ENCODE results near the gene EN2.

The EN2 gene

DNA sequence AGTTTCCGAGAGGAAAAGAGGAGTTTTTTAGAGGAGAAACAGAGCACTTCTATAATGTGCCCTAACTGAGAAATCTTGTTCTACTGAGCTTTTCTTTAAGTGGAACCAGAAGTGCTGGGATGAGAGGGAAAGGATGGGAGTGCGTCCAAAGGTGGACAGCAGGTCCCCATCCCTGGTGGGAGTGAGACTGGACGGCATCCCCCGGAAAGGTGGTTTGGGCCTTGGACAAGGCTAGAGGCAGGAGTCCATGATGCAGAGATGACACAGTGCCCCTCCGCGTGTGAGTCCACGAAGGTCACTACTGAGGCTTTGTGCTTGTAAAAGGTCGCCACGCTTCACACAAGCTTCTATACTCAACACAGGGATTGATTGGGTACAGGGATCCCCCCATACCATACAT, 6.1 kb upstream of the EN2 start:
- DNase-seq = no peak

DNA sequence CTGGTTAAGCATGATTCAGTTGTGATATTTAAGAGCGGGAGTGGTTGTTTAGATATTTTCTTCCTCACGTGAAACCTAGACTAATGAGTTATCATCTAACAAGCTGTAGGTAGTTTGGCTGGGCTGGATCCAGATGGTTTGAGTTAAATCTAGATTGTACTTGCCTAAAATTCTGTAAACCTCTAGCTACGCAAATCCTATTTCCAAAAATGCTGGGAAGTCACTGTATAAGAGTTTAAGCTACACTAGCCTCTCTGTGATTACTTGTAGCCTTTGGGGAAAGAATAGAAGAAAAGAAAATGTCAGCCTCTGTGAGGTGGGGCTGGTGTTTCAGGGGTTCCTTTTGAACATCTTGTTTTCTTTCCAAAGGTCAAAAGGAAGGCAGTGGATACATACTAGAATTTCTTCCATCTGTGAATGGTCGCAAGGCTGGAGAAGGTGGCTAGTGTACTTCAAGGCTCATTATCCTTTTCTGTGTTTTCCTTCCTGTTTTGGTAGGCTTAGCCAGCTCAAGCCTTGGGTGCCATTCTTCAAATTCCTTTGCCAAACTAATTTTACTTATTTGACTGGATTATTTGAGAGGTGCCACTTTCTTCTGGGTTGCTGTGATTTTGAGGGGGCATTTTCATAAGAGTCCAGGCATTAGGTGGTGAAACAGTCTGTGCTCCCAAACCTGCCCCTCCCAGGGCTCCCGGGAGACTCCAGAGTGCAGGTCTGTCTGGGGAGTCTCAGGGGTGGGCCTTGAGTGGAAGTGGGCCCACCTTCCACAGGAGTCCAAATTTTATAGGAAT, 5.2 kb upstream of the EN2 start:
- DNase-seq = no peak

DNA sequence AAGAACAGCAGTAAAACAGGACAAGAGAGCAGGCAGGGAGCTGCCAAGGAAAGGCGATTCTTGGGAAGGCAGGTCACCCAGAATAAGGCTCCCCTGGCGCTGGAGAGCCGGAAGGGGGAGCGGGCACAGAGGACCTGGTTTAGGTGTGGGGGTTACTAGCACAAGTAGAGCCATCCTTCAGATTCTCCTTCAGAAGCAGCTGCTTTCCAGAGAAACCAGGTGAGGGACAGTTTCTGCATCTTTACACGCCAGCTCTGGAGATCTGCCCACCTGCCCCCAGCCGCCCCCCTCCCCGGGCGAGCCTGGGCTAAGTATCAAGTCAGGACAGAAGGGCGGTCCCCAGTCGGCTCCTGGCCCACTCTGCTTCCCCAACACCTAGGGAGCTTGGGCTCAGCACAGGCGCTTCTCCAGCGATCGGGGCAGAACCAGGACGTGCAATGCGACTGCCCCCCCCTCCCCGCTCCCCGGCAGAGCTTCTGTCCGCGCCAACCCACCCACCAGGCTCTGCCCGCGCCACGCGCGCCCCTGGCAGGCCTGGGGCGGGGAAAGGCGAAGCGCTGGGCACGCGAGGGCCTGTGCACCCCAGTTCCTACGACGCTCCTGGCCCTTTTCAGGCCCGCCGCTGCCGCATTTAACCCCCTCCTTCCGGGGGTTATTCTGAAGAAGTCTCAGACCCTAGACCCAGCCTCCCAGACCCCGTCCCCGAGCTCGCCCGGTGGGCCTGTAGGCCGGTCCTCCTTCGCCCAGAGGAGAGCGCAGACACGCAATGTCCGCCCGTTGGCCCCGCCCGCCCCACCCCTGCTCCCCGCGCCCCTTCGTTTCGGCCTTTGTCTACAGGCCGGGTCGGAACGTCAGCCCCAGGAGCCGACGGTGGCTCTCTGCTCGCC, 4.4 kb upstream of the EN2 start:
- DNase-seq = no peak

DNA sequence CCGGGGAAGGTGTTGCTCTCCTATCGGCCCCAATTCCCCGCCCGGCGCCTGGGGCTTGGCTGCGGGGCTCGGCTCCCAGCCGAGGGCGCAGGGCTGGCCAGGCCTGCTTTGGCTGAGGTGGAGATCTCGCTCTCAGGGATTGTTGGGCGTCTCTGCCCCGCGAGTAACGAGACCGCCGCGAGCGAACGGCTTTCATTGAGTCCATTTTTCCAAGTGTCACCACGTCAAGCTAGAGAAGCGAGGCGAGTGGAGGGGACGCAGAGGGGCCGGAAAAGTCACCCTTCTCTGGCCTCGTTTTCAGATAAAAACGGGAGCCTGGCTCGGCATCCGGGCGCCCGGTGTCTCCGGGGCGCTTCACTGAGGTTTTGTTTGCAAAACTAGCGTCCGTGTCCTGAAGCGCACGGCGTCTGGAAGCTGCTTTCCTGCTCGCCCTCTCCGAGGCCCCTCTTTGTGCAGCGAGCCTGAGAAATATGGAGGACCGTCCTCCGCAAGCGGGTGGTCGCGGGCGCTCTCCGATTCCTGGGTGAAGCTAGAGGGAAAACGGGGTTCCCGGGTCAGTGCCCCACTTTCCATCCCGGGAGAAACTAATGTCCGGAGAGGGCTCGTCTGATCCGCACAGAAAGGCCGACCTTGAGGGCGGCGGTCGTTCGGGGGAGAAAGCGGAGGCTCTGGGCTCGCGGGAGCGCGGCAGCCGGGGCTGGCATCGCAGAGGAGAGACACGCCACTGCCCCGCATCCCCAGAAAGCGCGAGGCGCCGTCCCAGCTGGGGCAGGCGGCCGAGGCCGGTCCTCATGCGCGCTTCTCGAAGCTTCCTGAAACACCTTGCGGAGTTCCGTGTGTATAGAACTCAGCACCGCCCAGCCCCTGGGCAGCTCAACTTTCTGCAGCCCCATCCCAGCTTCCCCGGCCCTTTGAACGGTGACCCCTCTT, 3.5 kb upstream of the EN2 start:
- DNase-seq = no peak

DNA sequence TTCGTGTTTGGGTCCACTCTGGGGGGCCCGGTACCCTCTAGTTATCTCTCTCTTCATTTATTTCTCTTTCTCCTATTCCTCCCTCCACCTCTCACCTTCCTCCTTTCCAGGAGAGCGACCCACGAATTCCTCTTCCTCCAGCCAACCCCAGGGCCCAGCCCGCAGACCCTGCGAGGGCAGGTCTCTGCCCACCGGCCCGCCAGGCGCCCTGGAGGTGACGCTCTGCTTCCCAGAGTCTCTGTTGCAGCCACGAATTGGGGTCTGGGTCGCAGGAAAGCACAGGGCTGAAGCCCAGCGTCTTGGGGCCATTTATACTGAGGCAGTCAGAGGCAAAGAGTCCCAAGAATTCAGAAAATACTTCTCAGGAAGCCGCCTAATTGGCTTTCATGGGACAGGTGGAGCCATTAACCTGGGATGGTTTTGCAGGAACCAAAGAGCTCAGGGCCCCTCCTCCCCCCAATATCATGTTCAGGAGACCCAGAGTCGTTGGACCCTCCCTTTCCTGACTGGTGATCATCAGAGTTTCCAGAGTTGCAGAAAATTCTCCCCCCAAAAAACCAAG, 2.7 kb upstream of the EN2 start:
- no peak for DNase-seq

DNA sequence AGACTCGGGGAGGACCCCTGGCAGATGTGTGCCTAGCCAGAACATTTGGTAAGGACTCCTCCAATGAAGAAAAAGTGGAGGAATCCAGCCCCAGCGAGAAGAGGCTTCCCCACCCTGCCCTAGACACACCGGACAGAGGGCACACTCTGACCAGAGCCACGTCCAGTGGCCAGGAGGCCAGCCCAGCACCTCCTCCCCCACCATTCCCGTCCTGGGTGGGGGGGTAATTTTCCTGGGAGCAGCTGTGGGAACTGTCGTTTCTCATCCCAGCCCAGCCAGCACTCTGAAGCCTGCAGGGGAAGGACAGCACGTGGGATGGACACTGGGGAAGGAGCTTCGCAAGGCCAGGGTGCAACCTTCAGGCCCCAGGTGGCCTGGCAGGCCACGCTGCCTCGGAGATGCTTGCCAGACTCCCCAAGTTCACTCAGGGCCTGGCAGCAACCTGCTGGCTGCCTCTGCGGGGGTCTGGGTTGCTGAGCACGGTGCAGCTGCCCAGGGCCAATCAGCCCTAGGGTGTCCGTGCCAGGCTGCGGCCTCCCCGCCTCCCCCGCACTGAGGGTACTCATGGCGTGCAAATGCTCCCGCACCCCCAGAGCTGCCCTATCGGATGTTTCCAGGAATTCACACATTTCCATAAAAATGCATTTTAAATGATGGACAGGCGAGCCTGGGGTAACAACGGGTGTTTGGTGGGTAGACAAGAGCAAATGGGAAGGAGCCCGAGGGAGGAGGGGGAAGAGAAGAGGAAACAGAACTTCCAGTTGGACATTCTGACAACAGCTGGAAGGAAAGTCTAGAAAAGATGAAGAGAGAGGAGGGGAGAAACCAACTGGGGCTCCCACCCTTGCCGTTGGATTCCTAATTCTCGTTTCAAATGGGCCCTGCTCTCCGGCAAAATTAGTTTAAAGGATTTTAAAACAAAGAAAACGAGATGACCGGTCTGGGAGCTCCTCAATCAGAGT, 1.9 kb upstream of the EN2 start:
- no peak for DNase-seq

DNA sequence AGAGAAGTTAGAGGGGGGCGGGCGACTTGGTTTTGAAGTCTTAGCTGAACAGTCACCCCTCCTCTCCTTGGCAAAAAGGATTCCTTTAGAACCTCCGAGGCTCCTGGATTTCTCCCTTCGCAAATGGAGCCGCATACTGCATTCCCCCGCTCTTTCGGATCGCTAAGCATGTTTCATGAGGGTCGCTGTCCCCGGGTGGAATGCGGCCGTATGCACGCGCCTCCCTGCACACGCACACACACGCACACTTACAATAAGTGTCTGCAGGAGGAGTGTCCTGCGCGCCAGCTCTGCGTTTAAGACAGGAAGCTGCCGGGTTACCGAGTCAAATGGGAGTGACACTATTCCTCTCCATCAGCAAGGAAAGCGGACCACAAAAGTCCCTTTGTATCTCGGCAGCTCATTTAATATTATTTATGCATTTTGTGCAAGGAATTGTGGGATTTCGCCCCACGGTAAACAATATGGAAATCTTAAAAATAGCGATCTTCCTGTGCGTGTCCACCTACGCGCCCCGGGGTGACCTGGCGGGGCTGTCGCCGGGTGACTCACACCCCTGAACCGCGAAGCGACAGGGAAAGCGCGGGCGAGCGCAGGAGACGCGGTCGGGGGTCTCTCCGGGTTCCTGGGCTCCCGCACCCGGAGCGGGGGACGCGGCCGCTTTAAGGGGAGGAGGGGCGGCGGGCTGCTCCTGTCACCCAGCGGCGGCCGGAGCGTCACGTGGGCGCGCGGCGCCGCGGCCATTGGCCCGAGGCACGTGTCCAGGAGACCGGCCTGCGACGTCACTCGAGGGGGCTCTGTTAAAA, 988 bp upstream of the EN2 start:
- DNase-seq = no peak

DNA sequence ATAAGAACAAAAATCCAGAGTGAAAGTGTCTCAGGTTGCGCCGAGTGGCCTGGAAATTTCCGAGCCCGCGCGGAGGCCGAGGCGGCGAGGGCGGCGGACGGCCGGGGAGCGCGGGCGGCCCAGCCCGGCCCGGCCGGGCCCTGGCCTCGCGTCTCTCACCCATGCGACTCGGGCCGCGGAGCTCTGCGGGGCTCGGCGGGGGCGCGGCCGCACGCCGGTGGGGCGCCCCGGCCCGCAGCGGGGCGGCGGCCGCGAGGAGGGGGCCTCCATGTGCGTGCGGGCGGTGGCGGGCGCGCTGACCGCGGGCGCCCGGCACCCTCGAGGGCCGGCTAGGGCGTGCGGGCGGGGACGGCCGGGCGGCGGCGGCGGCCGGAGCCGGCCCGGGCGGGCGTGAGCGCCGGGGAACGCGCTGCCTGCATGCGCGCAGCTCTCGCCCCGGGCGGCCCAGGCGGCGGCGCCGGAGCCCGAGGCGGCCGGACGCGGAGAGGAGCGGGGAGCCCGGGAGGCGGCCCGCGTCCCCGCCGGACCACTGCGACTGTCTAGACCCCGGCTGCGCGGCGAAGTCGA, 302 bp upstream of the EN2 start:
- no peak for DNase-seq

DNA sequence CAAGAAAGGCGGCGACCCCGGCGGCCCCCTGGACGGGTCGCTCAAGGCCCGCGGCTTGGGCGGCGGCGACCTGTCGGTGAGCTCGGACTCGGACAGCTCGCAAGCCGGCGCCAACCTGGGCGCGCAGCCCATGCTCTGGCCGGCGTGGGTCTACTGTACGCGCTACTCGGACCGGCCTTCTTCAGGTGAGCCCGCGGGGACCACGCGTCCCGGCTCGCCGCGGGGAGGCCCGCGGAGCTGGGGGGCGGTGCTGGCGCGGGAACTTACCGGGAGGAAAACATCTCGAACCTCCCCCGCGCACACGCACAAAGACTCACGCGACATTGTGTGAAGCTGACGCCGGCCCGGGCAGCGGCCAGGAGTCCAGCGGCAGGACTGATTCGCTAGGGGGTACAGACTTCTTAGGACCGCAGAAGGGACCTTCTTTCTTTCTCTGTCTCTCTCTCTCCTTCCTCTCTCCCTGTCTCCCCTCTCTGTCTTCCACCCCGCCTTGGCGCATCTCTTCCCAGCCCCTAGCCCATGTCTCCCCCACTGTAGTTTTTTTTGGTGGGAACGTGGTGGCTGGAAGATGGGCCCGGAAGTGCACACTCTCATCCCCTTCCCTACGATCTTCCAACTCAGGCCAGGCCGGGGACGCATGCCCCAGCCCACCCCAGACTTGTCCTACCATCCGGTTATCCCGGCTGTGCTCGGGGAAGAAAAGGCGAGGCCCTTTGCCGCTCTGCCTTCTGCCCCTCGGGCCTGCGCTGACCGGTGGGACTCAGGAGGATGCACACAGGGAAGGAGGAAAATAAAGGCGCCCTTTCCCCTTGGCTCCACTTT, 1.2 kb downstream of the EN2 start:
- no peak for DNase-seq

DNA sequence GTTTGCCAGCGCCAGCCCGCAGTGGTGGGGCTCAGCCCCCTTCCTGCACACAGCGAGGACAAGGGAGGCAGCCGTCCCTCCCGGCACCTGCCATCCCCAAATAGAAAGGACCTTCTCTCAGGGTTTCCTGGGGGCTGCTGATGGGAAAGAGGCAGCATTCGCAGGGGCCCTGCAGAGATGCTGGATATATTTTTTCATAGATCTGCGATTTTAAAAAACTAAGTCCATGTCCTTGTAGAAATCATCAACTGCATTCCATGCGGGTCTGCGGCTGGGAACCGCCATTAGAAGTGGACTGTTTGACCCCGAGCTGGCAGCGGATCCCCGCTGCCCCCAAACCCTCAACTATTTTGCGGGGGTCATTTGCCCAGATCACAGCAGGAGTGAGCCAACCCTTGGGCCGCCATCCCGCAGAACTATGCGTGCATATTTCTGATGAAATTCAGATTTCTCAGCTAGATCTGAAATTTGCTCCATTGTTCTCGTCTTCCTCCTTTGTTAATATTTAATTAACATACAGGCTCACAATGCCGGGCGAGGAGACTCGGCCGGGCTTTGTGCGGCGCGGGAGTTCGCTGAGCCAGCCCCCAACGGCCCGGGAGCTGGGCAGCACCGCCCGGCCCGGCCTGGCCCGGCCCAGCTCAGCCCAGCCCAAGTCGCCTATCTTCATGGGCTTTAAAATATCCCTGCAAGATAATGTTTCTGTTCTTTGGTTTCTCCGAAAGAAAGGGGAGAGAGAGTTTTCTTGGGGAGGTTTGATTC, 2.0 kb downstream of the EN2 start:
- DNase-seq = no peak

DNA sequence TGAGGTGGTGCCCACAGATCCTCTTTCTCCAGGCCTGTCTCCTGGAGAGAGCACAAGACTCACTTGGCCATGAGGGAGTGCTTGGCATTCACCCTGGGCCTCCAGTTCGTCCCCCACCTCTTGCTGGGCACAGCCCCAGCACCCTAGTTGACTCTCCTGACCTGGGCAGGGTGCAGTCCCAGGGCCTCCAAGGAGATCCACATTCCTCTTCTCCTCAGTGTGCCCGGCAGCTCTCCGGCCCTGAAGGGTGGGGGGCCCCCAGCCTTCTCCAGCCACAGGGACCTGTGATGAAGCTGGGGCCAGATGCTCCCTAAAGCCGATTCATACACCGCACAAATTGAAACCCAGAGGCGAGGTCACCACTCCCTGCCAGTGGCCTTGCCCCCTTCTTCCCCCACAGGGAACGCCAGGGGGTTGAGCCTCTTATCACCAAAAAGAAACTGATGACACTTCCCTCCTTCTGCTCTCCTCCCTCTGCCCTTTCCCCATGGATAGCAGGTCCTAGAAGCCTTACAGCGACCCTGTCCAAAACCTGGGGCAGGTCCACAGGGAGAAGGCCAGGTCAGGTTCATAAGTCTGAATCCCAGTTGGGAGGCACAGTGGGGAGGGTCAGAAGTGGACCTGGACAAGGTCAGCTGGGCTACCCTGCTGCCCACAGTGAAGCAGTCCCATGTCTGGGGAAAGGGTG, 3.1 kb downstream of the EN2 start:
- no peak for DNase-seq

DNA sequence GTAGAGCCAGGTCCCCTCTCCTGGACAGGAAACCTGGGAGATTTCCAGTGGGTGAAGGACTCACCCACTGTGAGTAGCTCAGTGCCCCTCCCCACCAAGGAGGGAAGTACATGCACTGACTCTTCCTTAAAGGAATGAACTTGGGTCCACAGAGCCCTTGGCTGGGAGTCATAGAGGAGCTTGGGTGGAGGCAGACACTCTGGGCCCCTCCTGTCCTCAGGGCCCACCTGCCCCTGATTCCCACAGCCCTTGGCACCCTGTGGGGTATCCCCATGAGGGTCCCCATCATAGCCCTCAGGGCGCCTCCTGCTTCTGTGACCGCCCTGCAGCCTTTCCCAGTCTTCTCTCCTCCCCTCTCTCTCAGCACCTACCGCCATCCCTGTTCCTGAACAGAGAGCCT, 3.7 kb downstream of the EN2 start:
- DNase-seq = no peak

DNA sequence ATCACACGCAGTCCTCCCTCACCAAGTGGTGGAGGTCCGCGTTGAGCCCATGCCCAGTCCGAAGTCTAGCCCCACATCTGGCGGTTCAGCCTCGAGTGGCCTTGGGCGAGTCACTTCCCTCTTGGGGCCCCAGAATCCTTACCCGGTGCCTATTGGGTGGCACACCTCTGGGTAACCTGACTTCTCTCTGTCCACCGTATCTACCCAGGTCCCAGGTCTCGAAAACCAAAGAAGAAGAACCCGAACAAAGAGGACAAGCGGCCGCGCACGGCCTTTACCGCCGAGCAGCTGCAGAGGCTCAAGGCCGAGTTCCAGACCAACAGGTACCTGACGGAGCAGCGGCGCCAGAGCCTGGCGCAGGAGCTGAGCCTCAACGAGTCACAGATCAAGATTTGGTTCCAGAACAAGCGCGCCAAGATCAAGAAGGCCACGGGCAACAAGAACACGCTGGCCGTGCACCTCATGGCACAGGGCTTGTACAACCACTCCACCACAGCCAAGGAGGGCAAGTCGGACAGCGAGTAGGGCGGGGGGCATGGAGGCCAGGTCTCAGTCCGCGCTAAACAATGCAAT, 4.3 kb downstream of the EN2 start:
- DNase-seq = no peak

DNA sequence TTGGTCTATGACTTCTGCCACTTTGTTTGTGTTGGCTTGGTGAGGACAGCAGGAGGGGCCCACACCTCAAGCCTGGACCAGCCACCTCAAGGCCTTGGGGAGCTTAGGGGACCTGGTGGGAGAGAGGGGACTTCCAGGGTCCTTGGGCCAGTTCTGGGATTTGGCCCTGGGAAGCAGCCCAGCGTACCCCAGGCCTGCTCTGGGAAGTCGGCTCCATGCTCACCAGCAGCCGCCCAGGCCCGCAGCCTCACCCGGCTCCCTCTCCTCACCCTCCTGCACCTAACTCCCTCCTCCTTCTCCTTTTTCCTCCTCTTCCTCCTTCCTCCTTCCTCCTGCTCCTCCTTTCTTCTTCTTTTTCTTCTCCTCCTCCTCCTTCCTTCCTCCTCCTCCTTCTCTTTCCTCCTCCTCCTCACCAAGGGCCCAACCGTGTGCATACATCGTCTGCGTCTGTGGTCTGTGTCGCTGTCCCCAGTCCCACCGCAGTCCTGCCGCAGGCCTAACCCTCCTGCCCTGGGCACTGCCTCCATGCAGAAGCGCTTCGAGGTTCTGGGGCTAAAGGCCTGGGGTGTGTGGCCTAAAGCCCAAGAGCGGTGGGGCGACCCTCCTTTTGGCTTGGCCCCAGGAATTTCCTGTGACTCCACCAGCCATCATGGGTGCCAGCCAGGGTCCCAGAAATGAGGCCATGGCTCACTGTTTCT, 5.3 kb downstream of the EN2 start:
- DNase-seq = no peak

DNA sequence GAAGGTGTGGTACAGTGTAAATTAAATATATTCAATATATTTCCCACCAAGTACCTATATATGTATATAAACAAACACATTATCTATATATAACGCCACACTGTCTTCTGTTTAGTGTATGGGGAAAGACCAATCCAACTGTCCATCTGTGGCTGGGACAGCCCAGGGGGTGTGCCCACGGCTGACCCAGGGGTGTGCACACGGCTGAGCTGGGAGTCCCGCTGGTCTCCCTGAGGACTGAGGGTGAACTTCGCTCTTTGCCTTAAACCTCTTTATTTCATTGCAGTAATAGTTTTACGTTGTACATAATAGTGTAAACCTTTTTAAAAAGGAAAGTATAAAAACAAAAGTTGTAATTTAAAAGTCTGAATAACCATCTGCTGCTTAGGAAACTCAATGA, 6.3 kb downstream of the EN2 start:
- DNase-seq = no peak

DNA sequence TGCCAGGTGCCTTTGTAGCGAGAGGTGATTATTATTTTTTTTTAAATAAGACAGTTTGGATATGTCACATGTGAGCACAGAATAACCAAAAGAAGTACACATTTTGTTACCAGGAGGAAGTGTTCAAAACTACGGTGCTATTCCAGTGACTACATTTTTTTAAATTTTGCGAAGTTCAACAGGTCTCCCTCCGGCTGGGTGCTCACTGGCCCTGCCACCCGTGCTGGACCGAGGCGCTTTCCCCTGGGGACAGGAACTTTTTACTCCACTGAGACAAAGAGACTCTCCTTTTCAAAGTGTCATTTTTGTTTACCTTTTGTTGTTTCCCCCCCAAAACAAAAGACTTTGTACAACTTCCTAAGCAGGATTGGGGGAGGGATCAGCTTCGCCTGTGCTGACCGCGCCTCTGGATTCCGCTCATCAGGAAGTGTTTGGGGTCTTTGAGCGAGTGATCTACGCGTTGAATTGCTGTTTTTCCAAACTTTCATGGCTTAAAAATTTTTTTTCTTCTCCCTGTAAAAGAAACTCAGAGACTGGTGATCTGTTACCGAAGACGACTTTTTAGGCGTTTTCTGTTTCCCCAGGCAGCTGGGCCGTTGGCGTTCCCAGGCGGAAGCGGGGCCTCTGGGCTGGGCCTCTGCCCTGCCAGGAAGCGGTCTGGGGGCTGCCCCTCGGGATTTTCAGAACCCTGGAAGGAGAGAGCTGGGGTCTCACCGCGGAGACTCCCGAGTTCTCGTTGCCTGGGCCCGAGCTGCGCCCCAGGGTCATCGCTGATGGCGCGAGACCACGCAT, 7.2 kb downstream of the EN2 start:
- DNase-seq = no peak

Data from SHP77 (cell line).